Chondrocyte (in vitro differentiated cells): ENCODE results near the gene TMIE. TPM values are rescaled to one million over a fixed set of nuclear protein-coding genes. Genes with fewer than 3 reads are reported as not detected.

ENCODE experiments used
- DNase-seq: peaks from one replicate; pipeline ENCODE4 v3.0.0; 2021; ENCODE audit warnings: mixed read lengths, low spot score
- H3K27ac Mint-ChIP-seq: one replicate; pipeline ENCODE4 v1.8.0; 2021; ENCODE audit warnings: mild to moderate bottlenecking, moderate library complexity, mixed read lengths; ENCODE audit not compliant: unreplicated experiment
- H3K27me3 Mint-ChIP-seq: 2 replicates; pipeline ENCODE4 v1.8.0; 2021; ENCODE audit warnings: low read depth, mixed read lengths
- H3K36me3 Mint-ChIP-seq: 2 replicates; pipeline ENCODE4 v1.8.0; 2021; ENCODE audit warnings: low read depth, mixed read lengths
- H3K4me1 Mint-ChIP-seq: 2 replicates; pipeline ENCODE4 v1.8.0; 2021; ENCODE audit warnings: low read depth, mild to moderate bottlenecking, mixed read lengths
- H3K4me3 Mint-ChIP-seq: one replicate; pipeline ENCODE4 v1.8.0; 2021; ENCODE audit warnings: mild to moderate bottlenecking, moderate library complexity, mixed read lengths; ENCODE audit not compliant: unreplicated experiment
- H3K9me3 Mint-ChIP-seq: 2 replicates; pipeline ENCODE4 v1.8.0; 2021; ENCODE audit warnings: low read depth, mixed read lengths
- CTCF ChIP-seq: fragments of 200-600 bp; sonication (generic); IDR thresholded peaks from 2 replicates; pipeline ENCODE4 v1.5.0; 2021; ENCODE audit warnings: antibody characterized with exemption, mild to moderate bottlenecking, moderate library complexity
- total RNA-seq: library from RNA; stranded (reverse); gene quantifications from 3 replicates; pipeline ENCODE4 v1.2.1, GENCODE V29; 2021

The TMIE gene
- total RNA-seq, 1 donor from 2014 or later: 0.25 TPM

GRCh38 chr3:46678280-46678679 lies 22.9 kb upstream of the TMIE start:
- no peaks in the 10 kb centered on the region for H3K9me3 Mint-ChIP-seq
- no peak overlapping the region for H3K27ac Mint-ChIP-seq
- peaks cover 3% of the 10 kb centered on the region for H3K36me3 Mint-ChIP-seq
- TF ChIP-seq CTCF: no peak
- peaks cover 3% of the 10 kb centered on the region for H3K27me3 Mint-ChIP-seq
- DNase-seq: no peak
- H3K4me1 Mint-ChIP-seq: no peaks in the 10 kb centered on the region
- H3K4me3 Mint-ChIP-seq: no peak overlapping the region

- peaks cover 3% of the 10 kb centered on the region for H3K27me3 Mint-ChIP-seq
- peaks cover 4% of the 10 kb centered on the region for H3K36me3 Mint-ChIP-seq
- H3K27ac Mint-ChIP-seq: no peak overlapping the region
- H3K4me1 Mint-ChIP-seq: no peaks in the 10 kb centered on the region
- no peak for DNase-seq
- no peak for TF ChIP-seq CTCF
- no peaks in the 10 kb centered on the region for H3K9me3 Mint-ChIP-seq
- H3K4me3 Mint-ChIP-seq: no peak overlapping the region
Measured at GRCh38 chr3:46679681-46680080, 21.5 kb upstream of the TMIE start.

DNA sequence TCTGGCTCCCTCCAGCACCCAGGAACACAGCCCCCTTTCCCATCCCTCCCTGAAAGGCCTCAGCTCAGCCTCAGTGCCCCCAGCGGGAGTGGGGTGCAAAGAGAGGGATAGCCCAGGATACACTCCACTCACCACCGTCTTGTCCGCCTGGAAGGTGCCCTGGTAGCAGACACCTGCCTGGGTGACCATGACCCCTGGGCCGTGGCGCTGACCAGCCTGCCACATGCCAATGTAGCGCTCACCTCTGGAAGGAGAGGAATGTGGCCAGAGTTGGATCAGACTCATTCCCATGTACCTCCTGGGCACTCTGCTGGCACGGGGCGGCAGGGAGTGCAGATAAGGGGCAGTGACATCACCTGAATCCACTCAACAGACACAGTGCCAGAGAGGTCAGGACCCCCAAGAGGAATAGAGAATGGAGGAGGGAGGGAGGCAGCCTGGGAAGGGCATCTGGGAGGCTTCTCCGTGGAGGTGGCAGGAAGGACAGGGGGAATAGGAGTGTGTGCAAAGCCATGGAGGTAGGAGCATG lies 20.8 kb upstream of the TMIE start:
- DNase-seq: no peak
- Mint-ChIP-seq H3K4me3 (no peak overlapping the region), H3K27ac (no peak overlapping the region), H3K27me3 (peaks cover 5% of the 10 kb centered on the region), H3K9me3 (no peaks in the 10 kb centered on the region), H3K36me3 (peaks cover 5% of the 10 kb centered on the region), H3K4me1 (no peaks in the 10 kb centered on the region)
- TF ChIP-seq CTCF: no peak

GRCh38 chr3:46681387-46681786 lies 19.8 kb upstream of the TMIE start:
- DNase-seq: no peak
- no peak overlapping the region for H3K27ac Mint-ChIP-seq
- no peak for TF ChIP-seq CTCF
- no peak overlapping the region for H3K4me3 Mint-ChIP-seq
- peaks cover 5% of the 10 kb centered on the region for H3K36me3 Mint-ChIP-seq
- H3K27me3 Mint-ChIP-seq: peaks cover 5% of the 10 kb centered on the region
- H3K4me1 Mint-ChIP-seq: no peaks in the 10 kb centered on the region
- H3K9me3 Mint-ChIP-seq: no peaks in the 10 kb centered on the region

- H3K4me3 Mint-ChIP-seq: no peak overlapping the region
- peaks cover 5% of the 10 kb centered on the region for H3K36me3 Mint-ChIP-seq
- TF ChIP-seq CTCF: no peak
- H3K4me1 Mint-ChIP-seq: no peaks in the 10 kb centered on the region
- H3K9me3 Mint-ChIP-seq: no peaks in the 10 kb centered on the region
- DNase-seq: no peak
- peaks cover 5% of the 10 kb centered on the region for H3K27me3 Mint-ChIP-seq
- no peak overlapping the region for H3K27ac Mint-ChIP-seq
Measured at GRCh38 chr3:46681856-46682540, 19.2 kb upstream of the TMIE start.
